ENCODE measurements around the gene ZNF319. TPM values are rescaled to one million over a fixed set of nuclear protein-coding genes. Genes with fewer than 3 reads are reported as not detected.
"Not testable (repeated sequence)": the region's sequence is repeated elsewhere in the genome, so short reads cannot be mapped to it uniquely, and the experiment has no call there.

Gene ZNF319
- polyA plus RNA-seq, 4 donors, result 10.4 to 12.3 (median 11.4) TPM

- DNase-seq (ENCODE audit: low read depth in 4 of 4, low spot score in 3 of 4), result no peak
Measured at GRCh38 chr16:58022601-58023371, 22.3 kb upstream of the ZNF319 start.

GRCh38 chr16:58021661-58022551 lies 21.4 kb upstream of the ZNF319 start:
- no peak for DNase-seq (ENCODE audit: low read depth in 4 of 4, low spot score in 3 of 4)

DNA sequence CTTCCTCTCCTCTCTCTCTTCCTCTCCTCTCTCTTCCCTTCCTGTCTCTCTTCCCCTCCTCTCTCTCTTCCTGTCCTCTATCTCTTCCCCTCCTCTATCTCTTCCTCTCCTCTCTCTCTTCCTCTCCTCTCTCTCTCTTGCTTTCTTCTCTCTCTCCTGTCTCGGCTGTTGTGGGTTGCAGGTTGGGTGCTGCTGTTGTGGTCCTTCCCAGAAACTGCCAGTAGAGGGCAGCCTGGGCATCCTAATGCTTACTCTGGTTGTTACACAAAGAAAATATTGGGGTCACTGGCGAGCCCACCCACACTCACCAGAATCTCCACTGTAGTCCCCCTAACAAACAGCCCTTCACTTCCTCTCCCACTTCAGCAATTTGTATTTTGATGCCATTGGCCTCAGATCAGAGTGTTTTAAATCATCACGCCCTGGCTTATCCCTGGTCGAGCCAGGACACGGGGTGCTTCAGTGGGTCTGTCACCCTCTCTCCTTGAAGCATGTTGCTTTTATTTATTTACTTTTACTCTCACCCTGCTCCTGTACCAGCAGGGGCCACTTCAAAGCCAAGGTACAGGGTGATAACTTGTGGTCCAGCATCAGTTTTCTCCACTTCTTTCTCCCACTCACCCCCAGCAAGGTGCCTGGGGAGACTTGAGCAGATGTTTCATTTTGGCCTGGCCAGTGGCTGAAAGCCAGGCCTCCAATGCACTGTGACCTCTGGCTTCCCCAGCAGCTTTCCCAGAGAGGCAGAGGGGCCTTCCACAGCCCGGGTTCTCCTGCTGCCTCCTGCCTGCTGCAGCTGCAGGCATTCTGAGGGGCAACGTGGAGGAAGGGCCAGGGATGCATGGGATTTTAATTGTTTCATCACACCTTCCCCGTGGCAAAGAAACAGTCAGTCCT lies 20.4 kb upstream of the ZNF319 start:
- peak in 1 of 4 donors; percentile 54 for DNase-seq (ENCODE audit: low read depth in 4 of 4, low spot score in 3 of 4)

GRCh38 chr16:58019866-58020538 lies 19.5 kb upstream of the ZNF319 start:
- no peak for DNase-seq (ENCODE audit: low read depth in 4 of 4, low spot score in 3 of 4)

DNA sequence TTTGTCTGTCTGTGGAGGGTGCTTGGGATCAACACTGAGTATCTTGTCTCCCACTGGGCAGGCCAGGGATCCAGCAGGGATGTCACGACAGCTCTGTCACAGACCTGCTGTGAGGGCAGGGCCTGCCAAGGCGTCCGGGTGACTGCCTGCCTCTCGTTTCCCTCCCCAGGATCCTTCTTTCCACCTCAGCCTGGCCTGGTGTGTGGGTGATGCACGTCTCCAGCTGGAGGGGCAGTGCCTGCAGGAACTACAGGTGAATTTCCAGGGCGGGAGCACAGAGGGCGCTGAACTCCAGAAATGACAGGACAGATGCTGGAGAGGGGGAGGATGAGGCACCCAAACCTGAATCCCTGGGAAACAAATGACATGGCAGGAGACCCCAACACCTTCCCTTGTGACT lies 18.3 kb upstream of the ZNF319 start:
- no peak for DNase-seq (ENCODE audit: low read depth in 4 of 4, low spot score in 3 of 4)

- no peak for DNase-seq (ENCODE audit: low read depth in 4 of 4, low spot score in 3 of 4)
Measured at GRCh38 chr16:58016840-58017446, 16.5 kb upstream of the ZNF319 start.

- no peak for DNase-seq (ENCODE audit: low read depth in 4 of 4, low spot score in 3 of 4)
Measured at GRCh38 chr16:58013201-58013956, 12.9 kb upstream of the ZNF319 start.

GRCh38 chr16:58012481-58012880 lies 12.0 kb upstream of the ZNF319 start:
- DNase-seq (ENCODE audit: low read depth in 4 of 4, low spot score in 3 of 4), result no peak

- DNase-seq (ENCODE audit: low read depth in 4 of 4, low spot score in 3 of 4), result no peak
Measured at GRCh38 chr16:58011652-58012051, 11.2 kb upstream of the ZNF319 start.

- DNase-seq (ENCODE audit: low read depth in 4 of 4, low spot score in 3 of 4), result no peak
Measured at GRCh38 chr16:58010886-58011285, 10.4 kb upstream of the ZNF319 start.

- no peak for DNase-seq (ENCODE audit: low read depth in 4 of 4, low spot score in 3 of 4)
Measured at GRCh38 chr16:58009856-58010416, 9.5 kb upstream of the ZNF319 start.

DNA sequence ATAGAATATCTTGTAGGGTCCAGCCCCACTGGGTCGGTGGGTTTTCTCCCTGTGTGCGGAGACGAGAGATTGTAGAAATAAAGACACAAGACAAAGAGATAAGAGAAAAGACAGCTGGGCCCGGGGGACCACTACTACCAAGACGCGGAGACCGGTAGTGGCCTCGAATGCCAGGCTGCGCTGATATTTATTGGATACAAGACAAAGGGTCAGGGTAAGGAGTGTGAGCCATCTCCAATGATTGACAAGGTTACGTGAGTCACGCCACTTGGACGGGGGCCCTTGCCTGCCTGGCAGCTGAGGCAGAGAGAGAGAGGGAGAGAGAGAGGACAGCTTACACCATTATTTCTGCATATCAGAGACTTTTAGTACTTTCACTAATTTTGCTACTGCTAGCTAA lies 4.3 kb upstream of the ZNF319 start:
- not testable (repeated sequence) for DNase-seq (ENCODE audit: low read depth in 4 of 4, low spot score in 3 of 4)

DNA sequence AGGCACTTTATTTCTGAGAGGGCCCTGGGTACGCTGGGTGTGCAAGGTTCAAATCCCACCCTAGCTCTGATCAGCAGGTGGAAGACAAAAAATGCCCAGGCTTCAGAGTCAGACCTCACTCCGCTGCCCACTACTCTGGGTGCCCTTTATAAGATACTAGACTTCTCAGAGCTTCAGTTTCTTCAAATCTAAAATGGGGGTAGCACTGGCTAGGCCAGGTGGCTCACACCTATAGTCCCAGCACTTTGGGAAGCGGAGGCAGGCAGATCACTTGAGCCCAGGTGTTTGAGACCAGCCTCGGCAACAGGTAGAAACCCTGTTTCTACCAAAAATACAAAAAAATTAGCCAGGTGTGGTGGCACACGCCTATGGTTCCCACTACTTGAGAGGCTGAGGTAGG lies 2.5 kb upstream of the ZNF319 start:
- DNase-seq (ENCODE audit: low read depth in 4 of 4, low spot score in 3 of 4), result no peak

- no peak for DNase-seq (ENCODE audit: low read depth in 4 of 4, low spot score in 3 of 4)
Measured at GRCh38 chr16:58002416-58002800, 1.9 kb upstream of the ZNF319 start.

DNA sequence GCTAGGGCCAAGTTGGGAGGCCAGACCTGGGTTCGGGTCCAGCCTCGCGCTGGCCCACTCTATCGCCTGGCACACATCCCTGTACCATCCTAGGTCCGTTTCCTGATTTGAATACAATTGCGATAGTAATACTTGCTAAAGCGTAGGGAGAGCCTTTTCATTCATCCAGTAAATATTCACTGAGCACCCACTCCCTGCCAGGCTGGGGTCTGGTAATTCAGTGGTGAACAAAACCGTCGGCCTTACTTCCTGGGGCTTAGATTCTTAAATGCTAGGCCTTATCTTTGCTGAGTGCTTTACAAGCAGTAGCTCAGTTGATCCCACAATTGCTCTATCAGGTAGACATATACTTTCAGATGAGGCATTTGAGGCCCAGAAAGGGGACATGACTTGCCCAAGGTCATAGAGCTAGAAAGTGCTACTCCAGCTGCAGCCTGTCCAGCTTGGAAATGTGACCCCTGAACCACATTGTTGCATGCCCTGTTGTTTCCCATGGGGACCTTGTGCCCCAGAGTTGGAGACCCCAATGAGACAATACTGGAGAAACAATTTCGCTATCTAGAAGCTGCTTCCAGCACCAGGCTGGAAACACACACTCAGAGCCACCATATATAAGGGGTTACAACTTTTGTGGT lies 1.4 kb upstream of the ZNF319 start:
- DNase-seq (ENCODE audit: low read depth in 4 of 4, low spot score in 3 of 4), result no peak

DNA sequence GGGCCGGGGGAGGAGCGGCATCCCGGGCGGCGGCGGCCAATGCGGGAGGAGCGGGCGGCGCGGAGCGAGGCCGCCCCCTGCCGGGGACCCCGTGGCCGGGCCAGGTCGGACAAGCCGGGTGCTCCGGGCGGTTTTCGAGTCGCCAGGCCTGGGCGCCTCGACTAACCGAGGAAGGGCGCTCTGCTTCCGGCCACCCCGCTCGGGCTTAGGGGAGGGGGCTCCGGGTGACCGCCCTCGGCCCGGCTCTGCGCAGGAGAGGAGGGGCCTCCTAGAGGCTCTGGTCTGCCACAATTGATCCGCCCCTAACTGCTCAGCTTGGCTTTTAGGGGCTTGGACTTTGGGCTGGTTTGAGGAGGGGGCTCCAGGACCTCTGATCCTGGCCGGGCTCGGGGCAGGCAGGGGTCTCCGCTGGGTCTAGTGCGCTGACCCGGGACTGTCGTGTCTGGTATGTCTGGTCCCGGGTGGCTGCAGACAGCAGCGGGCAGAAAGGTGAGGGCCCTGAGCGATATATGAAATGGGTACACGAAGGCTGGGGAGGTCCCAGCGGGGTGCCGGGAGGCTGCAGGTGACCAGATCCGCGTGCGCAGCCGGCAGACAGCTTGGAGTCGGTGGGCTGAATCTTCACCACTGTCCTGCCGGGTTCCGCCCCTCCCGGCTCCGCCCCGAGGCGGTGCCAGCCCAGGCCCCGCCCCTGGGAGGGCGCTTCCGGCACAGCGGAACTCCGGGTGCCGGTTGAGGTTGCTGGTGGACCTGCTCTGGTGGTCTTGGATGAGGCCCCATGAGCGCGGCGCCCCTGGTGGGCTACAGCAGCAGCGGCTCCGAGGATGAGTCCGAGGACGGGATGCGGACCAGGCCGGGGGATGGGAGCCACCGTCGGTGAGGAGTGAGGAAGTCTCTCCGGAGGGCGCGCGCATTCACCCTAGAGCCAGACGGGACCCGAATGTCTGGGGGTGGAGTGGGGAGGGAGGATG lies 519 bp upstream of the ZNF319 start, which contains the start of gene USB1:
TSS of gene USB1 (plus strand) at position 702 of the 971 bp plus-strand sequence. CDS start at position 779, 77 bp downstream.
- DNase-seq (ENCODE audit: low read depth in 4 of 4, low spot score in 3 of 4), result peak in 3 of 4 donors; percentile 47 to 80 (median 68)
